ENCODE data around the gene CCDC97. TPM values are rescaled to one million over a fixed set of nuclear protein-coding genes. Genes with fewer than 3 reads are reported as not detected.

Gene CCDC97
- polyA plus RNA-seq, 1 of the 3 experiments (the other 2 are of a cell fraction) = 9.6 TPM

DNA sequence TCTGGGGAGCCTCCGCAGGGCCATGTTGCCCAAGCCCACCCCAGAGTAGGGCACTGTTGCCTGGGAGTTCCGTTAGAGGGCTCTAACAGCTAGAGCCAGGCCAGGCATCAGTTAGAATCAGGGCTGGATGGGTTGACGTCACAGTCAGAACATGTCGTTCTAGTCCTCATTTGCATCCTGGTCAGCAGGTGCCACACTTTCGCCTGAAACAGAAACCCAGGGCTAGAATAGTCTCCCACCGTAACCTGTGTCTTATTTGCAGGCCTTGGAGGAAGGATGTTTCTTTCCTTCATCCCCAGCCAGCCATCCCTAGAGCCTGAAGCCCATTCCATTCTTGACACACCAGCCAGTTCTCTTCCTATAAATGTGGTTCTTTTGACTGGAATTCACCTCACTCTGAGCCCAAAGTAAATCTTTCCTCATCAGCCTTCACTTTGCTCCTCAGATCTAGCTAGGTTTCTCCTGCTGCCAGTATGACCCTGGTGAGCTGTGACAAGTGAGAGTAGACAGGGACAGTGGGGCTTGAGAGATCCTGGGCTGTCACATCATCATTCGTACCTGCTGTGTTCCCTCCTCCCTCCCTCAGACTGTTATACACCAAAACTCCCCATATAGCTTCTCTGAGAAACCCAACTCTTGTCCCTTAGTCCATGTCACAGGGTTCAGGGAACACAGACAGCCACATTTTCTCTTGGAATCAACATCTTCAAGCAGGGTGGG lies 12.2 kb upstream of the CCDC97 start:
- Histone ChIP-seq H3K79me2 (ENCODE audit: insufficient read depth) (peaks cover 11% of the 10 kb centered on the region; the same call in 1 of the 2 replicates), H3K27ac (ENCODE audit: low read depth in 2 of 2, low read length in 1 of 2) (peak overlapping the region in 1 of 2 experiments; percentile 80; a peak in 2 of 4 replicates), H2AFZ (ENCODE audit: low read depth) (no peak overlapping the region), H3K9ac (peak overlapping the region; percentile 41; the same call in 1 of the 2 replicates), H3K9me2 (no peaks in the 10 kb centered on the region), H3K9me3 (no peaks in the 10 kb centered on the region), H3K4me2 (no peak overlapping the region), H3K27me3 (ENCODE audit: insufficient read depth) (no peaks in the 10 kb centered on the region), H4K20me1 (ENCODE audit: insufficient read depth) (peaks cover 9% of the 10 kb centered on the region; the same call in 1 of the 2 replicates), H3K4me1 (ENCODE audit: control insufficient read depth in 1 of 2, insufficient read depth in 2 of 2, low read depth in 1 of 2, low read length in 1 of 2) (no peaks in the 10 kb centered on the region), H3K4me3 (ENCODE audit: low read depth in 2 of 2, low read length in 1 of 2) (no peak overlapping the region), H3F3A (replicated peaks; ENCODE audit: insufficient read depth) (peaks cover 17% of the 10 kb centered on the region), H3K36me3 (replicated peaks in 1 of 2; ENCODE audit: control insufficient read depth in 1 of 2, insufficient read depth in 2 of 2, low read length in 1 of 2) (peaks cover 70 to 97% of the 10 kb centered on the region in 2 experiments)
- TF ChIP-seq SMC3 (IDR thresholded peaks at IDR 0.05; ENCODE audit: low read depth, low read length) (no peak), YY1 (IDR thresholded peaks at IDR 0.05; ENCODE audit: low read depth) (no peak), FOXJ3 (CRISPR knock-in tag; IDR thresholded peaks at IDR 0.05) (no peak), SIN3A (IDR thresholded peaks at IDR 0.05; ENCODE audit: borderline replicate concordance, low read depth, low read length) (no peak), JUND (IDR thresholded peaks at IDR 0.05) (no peak), FOXM1 (IDR thresholded peaks at IDR 0.05; ENCODE audit: low read depth) (no peak), REST (IDR thresholded peaks at IDR 0.05; ENCODE audit: low read depth, low read length) (no peak), EP300 (IDR thresholded peaks at IDR 0.05; ENCODE audit: borderline replicate concordance in 1 of 2, low read depth in 1 of 2, low read length in 1 of 2) (no peak), TAF1 (IDR thresholded peaks at IDR 0.05; ENCODE audit: borderline replicate concordance, low read depth, low read length) (no peak), PBX3 (IDR thresholded peaks at IDR 0.05) (no peak), USF1 (IDR thresholded peaks at IDR 0.05; ENCODE audit: borderline replicate concordance, low read depth) (no peak), MEF2A (IDR thresholded peaks at IDR 0.05; ENCODE audit: borderline replicate concordance, low read depth) (no peak)
- POLR2A ChIA-PET = no interaction called here
- 100% methylated on average over 3 of the region's 7 CpGs for WGBS (ENCODE audit: low lambda C conversion rate)
- no peak for DNase-seq
- CTCF ChIA-PET = interaction anchor here (0.6 to 12.4 kb wide), 3 partner anchors 9 to 55 kb away, joined by 3 to 105 read pairs (median 4); partner anchors contain the start of gene CCDC97

All from SK-N-SH (cell line).